HG02571 (cell line): ENCODE results near the gene ESCO1.
A peak's percentile ranks its signal among the peaks of the same experiment; 100 is the strongest.
"Not testable (repeated sequence)": the region's sequence is repeated elsewhere in the genome, so short reads cannot be mapped to it uniquely, and the experiment has no call there.

Source experiments
- ATAC-seq: cut with Tn5 transposase; IDR thresholded peaks from one replicate; pipeline ENCODE4 v1.9.1; 2021; ENCODE audit warnings: mild to moderate bottlenecking, moderate library complexity; ENCODE audit not compliant: unreplicated experiment

The ESCO1 gene, protein sequence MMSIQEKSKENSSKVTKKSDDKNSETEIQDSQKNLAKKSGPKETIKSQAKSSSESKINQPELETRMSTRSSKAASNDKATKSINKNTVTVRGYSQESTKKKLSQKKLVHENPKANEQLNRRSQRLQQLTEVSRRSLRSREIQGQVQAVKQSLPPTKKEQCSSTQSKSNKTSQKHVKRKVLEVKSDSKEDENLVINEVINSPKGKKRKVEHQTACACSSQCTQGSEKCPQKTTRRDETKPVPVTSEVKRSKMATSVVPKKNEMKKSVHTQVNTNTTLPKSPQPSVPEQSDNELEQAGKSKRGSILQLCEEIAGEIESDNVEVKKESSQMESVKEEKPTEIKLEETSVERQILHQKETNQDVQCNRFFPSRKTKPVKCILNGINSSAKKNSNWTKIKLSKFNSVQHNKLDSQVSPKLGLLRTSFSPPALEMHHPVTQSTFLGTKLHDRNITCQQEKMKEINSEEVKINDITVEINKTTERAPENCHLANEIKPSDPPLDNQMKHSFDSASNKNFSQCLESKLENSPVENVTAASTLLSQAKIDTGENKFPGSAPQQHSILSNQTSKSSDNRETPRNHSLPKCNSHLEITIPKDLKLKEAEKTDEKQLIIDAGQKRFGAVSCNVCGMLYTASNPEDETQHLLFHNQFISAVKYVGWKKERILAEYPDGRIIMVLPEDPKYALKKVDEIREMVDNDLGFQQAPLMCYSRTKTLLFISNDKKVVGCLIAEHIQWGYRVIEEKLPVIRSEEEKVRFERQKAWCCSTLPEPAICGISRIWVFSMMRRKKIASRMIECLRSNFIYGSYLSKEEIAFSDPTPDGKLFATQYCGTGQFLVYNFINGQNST

DNA sequence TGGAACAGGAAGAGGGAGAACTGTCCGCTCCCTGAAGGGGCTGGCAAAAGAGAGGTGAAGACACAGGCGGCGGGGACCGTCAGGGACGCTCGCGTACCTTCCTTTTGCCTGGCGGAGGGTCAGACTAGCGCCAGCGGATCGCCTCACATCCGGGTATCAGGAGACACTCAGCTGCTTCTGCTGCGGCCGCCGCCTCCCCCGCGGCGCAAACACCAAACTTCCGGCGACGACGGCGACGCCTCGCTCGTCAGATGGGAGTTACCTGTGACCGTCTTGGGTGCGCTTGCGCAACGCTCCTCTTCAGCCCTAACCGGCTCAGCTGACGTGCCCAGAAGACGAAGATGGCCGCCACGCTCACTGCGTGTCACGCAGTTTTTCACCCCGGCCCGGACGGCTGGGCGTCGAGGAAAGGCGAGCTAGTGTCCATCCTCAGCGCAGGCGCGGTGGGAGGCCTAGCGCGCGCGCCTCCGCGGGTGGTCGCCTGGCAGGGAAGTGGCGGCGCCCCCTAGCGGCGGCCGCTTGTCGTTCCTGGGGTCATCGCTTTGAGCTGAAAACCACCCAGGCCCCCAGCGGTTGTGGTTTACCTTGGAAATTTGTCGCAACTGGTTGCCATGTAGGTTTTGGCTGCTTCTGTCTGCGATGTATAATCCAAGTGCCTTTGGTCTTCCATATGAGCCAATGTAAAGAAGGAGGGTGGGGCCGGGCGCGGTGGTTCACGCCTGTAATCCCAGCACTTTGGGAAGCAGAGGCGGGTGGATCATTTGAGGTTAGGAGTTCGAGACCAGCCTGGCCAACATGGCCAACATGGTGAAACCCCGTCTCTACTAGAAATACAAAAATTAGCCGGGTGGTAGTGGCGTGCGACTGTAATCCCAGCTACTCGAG is at the start of gene ESCO1:
Gene ESCO1 (minus strand): TSS at position 179 of the 885 bp plus-strand sequence. CDS start 25,861 bp downstream, outside the sequence.
- peak; percentile 85 for ATAC-seq

DNA sequence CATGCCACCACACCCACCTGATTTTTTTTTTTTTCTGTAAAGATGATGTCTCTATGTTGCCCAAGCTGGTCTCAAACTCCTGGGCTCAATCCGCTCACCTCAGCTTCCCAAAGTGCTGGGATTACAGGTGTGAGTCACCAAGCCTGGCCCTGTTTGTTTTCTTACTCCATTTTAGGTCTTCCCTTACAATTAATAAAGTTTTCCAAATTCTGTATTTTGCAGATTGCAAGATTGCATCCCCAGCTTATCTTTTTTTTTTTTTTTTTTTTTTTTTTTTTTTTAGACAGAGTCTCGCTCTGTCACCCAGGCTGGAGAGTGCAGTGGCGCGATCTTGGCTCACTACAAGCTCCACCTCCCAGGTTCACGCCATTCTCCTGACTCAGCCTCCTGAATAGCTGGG is 39.9 kb upstream of the ESCO1 start:
- not testable (repeated sequence) for ATAC-seq

DNA sequence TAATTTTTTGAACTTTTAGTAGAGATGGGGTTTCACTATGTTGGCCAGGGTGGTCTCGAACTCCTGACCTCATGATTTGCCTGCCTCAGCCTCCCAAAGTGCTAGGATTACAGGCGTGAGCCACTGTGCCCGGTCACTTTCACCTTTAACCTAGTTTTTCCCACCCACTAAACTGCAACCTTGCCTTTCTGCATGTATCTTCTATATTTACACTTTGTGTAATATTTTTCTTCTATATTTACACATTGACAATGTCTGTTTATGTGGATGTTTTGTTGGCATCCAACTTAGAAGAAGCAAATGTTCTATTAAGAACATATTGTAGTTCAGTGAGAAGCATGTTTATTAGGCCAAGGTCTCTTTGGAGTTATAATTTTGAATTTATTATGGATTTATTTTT is 38.3 kb upstream of the ESCO1 start:
- no peak for ATAC-seq

DNA sequence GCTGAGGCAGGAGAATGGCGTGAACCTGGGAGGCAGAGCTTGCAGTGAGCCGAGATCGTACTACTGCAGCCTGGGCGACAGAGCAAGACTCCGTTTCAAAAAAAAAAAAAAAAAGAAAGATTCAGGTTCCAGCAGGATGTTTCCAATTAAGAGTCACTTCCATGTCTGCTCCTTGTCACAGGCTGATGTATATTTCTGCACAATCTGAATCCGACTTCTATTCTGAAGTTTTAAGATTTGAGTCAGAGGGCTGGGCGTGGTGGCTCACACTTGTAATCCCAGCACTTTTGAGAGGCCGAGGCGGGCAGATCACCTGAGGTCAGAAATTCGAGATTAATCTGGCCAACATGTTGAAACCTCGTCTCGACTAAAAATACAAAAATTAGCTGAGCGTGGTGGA is 36.3 kb upstream of the ESCO1 start:
- no peak for ATAC-seq

DNA sequence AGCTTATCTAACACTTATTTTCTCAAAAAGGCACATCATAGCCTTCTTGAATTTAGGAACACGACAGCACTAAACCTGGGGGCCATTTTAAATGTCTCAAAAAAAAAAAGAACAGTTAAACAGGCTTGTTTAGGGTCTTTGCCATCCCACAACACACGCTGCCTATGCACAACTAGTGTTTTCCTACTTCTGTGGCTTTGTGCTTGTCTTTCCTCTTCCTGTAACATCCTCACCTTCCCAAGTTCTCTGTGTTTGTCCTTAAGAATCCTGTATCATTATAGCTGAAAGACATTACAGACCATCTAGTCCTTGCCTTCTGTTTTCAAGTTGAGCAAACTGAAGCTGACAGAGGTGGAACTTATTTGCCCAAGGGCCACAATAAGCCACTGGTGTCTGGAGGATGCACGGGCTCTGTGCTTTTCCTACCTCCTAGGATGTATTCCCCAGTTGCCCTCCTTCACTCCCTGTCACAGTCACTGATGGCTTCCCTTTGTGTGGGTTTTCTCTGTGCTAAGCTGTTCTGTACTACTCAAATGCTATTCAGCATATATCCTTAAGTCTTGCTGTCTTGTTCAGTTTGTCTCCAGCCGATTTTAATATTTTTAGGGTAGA is 34.2 kb upstream of the ESCO1 start:
- ATAC-seq, result no peak

DNA sequence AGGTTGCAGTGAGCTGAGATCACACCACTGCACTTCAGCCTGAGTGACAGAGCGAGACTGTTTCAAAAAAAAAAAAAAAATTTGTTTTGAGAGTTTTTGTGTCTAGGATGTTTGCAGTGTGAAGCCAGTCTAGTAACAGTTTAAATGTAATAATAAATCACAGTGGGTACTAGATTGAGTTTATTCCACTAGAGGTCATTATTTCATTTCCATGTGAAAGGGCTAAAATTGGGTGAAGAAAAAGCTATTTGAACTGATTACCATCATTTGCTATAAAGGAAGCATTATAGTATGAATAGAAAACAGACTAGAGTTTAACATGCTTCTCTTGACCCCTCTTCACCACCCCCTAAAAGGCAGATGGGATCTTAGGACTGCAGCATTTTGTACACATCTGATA is 31.9 kb upstream of the ESCO1 start:
- ATAC-seq, result no peak

DNA sequence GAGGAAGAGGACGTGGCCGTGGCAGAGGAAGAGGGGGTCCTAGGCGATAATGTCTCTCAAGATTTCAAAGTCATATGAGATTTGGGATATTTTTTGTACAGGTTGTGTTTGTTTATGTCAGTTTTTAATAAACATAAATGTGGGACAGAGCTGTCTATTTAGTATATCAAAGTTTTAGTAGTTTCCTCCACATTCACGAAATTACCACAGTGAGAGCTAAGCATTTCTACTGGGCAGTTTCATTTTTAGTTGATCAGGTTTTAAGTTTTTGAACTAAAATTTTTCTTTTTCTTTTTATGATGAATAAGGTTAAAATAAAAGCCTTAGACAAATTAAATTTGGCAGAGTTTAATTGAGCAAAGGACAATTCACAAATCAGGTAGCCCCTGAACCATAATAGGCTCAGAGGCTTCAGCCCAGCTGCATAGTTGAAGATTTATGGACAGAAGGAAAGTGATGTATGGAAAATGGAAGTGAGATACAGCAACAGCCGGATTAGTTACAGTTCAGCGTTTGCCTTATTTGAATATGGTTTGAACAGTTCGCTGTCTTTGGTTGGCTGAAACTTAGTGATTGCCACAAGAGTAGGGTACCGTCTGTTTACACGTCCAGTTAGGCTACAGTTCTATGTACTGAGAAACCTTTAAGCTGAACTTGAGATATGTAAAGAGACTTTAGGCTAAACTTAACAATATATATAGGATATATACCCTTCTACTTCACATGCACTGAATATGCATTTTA is 28.8 kb upstream of the ESCO1 start:
- peak; percentile 98 for ATAC-seq

DNA sequence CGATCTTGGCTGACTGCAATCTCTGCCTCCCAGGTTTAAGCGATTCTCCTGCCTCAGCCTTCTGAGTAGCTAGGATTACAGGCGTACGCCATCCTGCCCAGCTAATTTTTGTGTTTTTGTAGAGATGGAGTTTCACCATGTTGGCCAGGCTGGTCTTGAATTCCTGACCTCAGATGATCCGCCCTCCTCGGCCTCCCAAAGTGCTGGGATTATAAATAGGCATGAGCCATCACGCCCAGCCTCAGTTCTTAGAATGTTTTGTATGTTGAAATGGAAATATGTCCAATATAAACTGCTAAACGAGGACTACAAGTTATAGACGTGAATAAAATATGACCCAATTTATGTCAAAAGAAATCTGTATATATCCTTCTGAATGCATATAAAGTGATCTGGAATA is 21.1 kb upstream of the ESCO1 start:
- ATAC-seq, result not testable (repeated sequence)

DNA sequence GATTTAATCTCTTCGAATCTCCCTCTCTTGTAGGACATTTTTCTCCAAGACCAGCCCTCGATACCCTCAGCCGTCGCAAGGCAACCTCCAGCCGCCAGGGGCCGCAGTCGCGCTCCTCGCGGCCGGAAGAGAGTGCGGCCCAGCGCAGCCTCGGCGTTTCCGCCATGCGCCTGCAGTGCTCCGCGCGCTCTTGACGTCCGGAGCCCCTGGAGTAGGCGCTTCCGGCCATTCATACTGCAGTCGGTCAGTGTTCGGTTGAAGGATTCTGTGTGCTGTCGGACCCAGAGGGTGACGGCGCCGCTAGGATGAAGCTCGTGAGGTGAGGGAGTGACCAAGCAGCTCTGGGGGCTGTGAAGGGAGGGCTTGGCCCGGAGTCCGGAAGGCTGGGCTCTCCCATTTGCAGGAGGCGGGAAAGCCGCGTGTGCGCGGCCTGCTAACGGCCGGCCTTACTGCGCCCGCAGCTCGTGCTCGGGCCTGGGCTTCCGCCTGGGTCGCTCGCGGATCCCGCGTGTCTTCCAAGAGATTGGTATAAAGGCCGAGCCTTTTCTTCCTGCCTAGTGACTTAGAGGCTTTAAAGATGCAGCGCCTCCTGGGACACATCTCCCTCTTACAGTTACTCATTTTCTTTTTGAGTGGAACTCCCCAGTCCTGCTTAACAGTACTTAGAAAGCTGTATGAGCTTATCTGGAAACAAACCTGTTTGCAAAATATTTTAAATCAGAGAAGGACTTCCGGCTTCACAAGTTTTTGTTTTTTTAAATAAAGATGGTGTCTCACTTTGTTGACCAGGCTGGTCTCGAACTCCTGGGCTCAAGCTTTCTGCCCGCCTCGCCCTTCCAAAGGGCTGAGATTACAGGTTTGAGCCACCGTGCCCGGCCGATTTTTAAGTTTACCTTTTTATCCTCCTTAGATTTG is 11.9 kb upstream of the ESCO1 start, which contains the start of gene SNRPD1:
Gene SNRPD1 (plus strand): TSS at position 190 of the 915 bp plus-strand sequence. CDS start 116 bp downstream, at position 306.
- peak; percentile 97 for ATAC-seq

DNA sequence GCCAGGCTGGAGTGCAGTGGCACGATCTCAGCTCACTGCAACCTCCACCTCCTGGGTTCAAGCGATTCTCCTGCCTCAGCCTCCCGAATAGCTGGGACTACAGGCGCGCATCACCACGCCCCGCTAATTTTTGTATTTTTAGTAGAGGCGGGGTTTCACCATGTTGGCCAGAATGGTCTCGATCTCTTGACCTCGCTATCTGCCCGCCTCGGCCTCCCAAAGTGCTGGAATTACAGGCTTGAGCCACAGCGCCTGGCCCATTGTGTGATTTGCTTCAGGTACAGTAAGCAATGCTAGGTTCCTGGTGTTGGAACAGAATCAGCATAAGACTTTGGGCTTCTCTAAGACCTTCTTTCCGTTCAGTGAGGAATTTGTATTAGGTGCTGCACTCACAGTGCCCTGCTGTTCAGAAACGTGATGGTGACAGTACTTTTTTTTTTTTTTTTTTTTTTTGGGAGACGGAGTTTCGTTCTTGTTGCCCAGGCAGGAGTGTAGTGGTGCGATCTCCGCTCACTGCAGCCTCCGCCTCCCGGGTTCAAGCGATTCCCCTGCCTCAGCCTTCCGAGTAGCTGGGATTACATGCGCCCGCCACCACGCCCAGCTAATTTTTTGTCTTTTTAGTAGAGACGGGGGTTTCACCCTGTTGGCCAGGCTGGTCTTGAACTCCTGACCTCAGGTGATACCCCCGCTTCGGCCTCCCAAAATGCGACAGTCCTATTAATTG is 11.1 kb upstream of the ESCO1 start:
- not testable (repeated sequence) for ATAC-seq

DNA sequence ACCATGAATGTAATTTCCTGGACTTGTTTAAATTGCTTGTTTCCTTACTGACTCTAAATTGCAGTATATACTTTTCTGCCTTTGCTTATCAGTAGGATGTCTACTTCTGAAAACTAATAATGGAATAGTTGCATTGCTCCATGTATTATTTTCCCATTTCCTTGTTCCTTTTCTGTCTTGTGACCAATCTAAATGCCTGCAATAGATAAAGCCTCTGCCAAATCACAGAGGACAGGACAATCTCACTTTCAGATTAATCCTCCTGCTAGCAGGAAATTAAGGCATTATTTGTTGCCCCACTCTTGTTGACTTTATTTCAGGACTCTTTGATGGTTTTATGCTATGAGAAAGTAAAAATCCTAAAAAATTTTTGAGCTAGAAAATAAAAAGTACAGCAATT is 4.7 kb upstream of the ESCO1 start:
- ATAC-seq, result no peak

DNA sequence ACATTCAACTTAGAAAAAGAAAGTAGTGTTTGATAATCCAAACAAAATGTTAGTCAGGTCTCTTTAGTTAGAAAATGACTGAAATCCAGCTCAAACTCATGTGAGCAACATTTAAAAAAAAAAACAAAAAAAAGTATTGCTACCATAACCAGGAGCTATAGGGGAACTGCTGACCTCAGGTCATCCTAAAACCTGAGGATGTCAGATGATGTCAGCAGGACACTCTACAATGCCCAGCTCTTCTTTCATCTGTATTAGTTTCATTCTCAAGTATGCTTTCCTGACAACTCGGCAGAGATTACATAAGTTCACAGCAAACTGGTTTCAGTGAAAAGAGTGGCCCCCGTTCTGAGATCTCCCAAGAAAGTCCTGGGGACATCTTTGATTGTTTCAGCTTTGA is 4.2 kb upstream of the ESCO1 start:
- no peak for ATAC-seq

DNA sequence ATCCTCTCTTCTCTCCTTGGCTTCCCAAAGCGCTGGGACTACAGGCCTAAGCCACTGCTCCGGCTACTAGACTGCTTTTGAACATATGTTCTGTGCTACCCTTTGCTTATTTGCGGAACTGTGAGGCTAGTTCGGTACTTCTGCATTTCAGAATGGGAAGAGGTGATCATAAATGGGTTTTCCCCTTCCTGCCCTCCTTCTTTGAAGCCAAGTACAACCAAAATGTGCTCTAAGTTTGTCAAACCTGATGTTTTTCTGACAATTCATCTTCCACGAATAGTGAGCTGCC is 1.7 kb upstream of the ESCO1 start:
- no peak for ATAC-seq

DNA sequence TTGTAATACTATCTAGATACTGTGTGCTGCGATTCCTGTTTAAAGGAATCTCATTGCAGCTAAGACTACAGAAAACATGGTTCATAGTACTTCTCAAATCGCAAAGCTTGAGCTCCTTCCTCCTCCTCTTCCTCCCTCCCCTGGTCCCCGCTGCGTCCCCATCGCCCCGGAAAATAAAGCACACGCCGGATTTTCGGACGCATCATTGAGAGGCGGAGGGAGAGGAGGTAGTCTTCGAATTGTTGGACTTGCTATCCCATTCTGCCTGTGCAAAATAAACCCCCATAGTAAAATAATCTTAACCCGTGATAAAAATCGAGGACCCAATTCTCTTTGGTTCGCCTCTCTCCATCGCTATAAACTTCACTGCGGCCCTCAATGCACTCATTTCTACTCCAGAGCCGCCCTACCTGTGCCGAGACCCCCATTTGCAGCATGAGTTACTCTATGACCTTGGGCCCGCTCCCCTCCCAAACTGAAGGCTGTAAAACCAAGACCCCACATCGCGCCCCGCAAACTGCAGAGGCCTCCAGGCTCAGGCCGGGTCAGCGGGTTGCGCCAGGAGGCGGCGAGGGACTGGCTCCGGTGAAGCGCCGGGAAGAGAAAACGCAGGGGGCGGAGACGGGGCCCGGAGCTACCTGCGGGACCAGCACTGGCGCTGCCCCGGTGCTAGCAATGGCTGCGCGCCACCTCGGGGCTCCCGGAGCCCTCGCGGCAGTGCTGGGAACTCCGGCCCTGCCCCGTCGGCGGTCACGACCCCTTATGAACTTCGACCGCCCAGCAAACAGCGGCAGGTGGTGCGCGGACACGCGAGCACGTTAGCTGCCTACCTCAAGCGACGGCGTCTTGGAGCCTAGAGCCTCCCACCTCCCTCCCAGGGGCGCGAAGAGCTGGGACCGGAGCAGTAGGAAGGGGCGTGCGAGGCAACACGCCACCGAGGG is 649 bp downstream of the ESCO1 start:
- ATAC-seq, result peak; percentile 38

DNA sequence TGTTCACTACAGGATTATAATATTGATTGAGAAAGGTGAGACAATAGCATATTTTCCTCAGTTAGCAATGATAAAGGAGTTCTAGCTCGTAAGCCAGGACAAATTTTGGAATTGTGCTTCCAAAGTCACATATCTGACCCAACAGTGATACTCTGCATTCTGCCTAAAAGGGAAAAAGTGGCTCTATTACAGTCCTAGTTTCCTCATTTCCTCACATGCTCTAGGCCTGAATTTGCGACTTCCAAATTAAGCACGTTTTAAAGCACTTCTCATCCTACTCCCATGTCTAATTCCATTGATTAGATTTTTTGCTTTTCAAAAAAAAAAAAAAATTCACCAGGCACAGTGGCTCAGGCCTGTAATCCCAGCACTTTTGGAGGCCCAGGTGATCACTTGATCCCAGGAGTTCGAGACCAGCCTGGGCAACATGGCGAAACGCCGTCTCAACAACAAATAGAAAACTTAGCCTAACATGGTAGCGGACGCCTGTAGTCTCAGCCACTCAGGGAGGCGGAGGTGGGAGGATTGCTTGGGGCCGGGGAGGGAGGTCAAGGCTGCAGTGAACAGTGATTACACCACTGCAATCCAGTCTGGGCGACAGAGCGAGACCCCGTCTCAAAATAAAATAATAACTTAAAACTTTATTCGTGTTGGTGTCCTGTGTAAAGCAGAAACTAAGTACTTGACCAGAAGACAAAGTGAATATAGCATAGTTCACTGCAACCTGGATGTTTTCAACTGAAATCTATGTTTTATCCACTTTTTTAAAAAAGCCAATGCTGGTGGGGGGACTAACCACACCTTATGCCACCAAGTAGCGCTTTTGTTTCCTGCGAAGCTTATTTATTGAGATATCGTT is 1.5 kb downstream of the ESCO1 start:
- no peak for ATAC-seq

DNA sequence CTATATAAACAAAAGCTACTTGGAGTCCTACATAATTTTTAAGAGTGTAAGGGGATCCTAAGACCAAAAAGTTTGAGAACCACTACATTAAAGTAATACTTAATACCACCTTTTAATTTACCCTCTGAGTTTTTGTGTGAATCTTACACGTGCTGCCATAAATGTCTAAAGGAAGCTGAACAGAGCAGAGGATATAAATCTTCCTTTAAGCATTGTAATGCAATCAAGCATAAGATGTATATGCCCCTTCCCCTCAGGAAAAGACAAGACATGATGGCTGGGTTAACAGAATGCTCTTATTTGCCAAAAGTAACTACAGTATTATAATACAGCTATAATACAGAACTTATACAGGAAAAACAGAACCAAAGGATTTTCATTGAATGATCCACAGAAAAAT is 2.9 kb downstream of the ESCO1 start:
- no peak for ATAC-seq
